Stimulated activated CD8-positive, alpha-beta memory T cell treated with anti-CD3 and anti-CD28 coated beads, Interleukin-15, amount 100 ng/mL, for 1 hour (primary cell): ENCODE results near the gene RCBTB1.

Experiments used
- DNase-seq: peaks from one replicate; pipeline ENCODE4 v3.0.0-alpha.2; 2020; ENCODE audit warnings: low read depth

The RCBTB1 gene

GRCh38 chr13:49559006-49559405, 26.4 kb downstream of the RCBTB1 start:
- DNase-seq, result no peak

- no peak for DNase-seq
Observed at GRCh38 chr13:49554387-49554786, 31.0 kb downstream of the RCBTB1 start.

GRCh38 chr13:49553888-49554287, 31.5 kb downstream of the RCBTB1 start:
- DNase-seq, result no peak

- no peak for DNase-seq
Observed at GRCh38 chr13:49550942-49551644, 34.3 kb downstream of the RCBTB1 start.

- no peak for DNase-seq
Observed at GRCh38 chr13:49549289-49549688, 36.1 kb downstream of the RCBTB1 start.

GRCh38 chr13:49546561-49546960, 38.8 kb downstream of the RCBTB1 start:
- no peak for DNase-seq

- DNase-seq, result no peak
Observed at GRCh38 chr13:49545661-49546060, 39.7 kb downstream of the RCBTB1 start.

- no peak for DNase-seq
Observed at GRCh38 chr13:49543656-49544055, 41.7 kb downstream of the RCBTB1 start.

- no peak for DNase-seq
Observed at GRCh38 chr13:49540552-49540951, 44.8 kb downstream of the RCBTB1 start.

- DNase-seq, result no peak
Observed at GRCh38 chr13:49539746-49540145, 45.6 kb downstream of the RCBTB1 start.

- no peak for DNase-seq
Observed at GRCh38 chr13:49539313-49539712, 46.0 kb downstream of the RCBTB1 start.

GRCh38 chr13:49538404-49538803, 47.0 kb downstream of the RCBTB1 start:
- no peak for DNase-seq

GRCh38 chr13:49536144-49536873, 49.0 kb downstream of the RCBTB1 start:
- no peak for DNase-seq

GRCh38 chr13:49533591-49534269, 51.6 kb downstream of the RCBTB1 start:
- DNase-seq, result no peak

- no peak for DNase-seq
Observed at GRCh38 chr13:49533011-49533410, 52.3 kb downstream of the RCBTB1 start.

- no peak for DNase-seq
Observed at GRCh38 chr13:49532593-49532992, 52.8 kb downstream of the RCBTB1 start.

GRCh38 chr13:49530457-49530856, 54.9 kb downstream of the RCBTB1 start:
- no peak for DNase-seq

GRCh38 chr13:49528161-49528560, 57.2 kb downstream of the RCBTB1 start:
- no peak for DNase-seq

- DNase-seq, result no peak
Observed at GRCh38 chr13:49527123-49527522, 58.2 kb downstream of the RCBTB1 start.

- no peak for DNase-seq
Observed at GRCh38 chr13:49524740-49525501, 60.4 kb downstream of the RCBTB1 start.

GRCh38 chr13:49521224-49521623, 64.1 kb downstream of the RCBTB1 start:
- no peak for DNase-seq

- no peak for DNase-seq
Observed at GRCh38 chr13:49517461-49517860, 67.9 kb downstream of the RCBTB1 start.
